ENCODE measurements around the gene CCDC149.

GRCh38 chr4:24888475-24889344 is 24.1 kb downstream of the CCDC149 start:
- no peak for TF ChIP-seq POLR2A (IDR thresholded peaks at IDR 0.05; ENCODE audit: low read length)
- TF ChIP-seq GATA1 (IDR thresholded peaks at IDR 0.05; ENCODE audit: low read depth, low read length): no peak
